Spleen (tissue), 7 donors: ENCODE results near the gene ENPP4.

ENCODE experiments used
- POLR2A ChIP-seq, 3 donors: fragments of 450-650 bp; IDR thresholded peaks; one replicate each; pipeline ENCODE4 v1.5.1; 2017; ENCODE audit warnings: antibody characterized with exemption in 3 of 3, mild to moderate bottlenecking in 1 of 3
- TF ChIP-seq, protein P1 (sequence below), 11 experiments: fragments of 200-600 bp in 7 of 11; fragments of 450-650 bp in 4 of 11; sonication (generic) in 4 of 11; IDR thresholded peaks in 8 of 11; conservative IDR thresholded peaks in 3 of 11; 1 replicate in 7 of 11; 2 replicates in 4 of 11; pipeline versions ENCODE4 v1.4.0 to v1.8.0; 2016 to 2021; ENCODE audit warnings: antibody characterized with exemption in 11 of 11, inconsistent platforms in 4 of 11, mild to moderate bottlenecking in 1 of 11
- donor health status: DM: no; HTN: no; CAD: no; lungs with moderate emphysema.
- donor health status: DM: no; HTN: no; CAD: no.
- donor health status: DM: no; HTN: no; CAD: no.

DNA sequence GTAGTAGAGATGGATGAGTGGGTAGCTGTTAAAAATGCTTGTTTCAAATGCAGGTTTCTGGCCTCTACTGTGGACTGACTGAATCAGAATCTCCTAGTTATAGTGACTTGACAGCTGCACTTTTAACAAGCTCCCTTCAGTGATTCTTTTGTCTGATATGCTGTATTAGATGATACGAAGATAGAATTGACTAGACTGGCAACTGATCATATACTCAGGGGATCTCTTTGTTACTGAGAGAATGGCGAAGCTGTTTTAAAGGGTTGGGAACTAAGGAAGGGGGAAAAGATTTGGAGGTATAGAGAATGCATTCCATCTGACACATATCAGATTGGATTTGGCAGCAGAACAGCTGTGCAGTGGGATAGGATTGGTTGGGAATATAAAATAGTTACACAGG is 7.0 kb downstream of the ENPP4 start:
- TF ChIP-seq, protein P1, sequence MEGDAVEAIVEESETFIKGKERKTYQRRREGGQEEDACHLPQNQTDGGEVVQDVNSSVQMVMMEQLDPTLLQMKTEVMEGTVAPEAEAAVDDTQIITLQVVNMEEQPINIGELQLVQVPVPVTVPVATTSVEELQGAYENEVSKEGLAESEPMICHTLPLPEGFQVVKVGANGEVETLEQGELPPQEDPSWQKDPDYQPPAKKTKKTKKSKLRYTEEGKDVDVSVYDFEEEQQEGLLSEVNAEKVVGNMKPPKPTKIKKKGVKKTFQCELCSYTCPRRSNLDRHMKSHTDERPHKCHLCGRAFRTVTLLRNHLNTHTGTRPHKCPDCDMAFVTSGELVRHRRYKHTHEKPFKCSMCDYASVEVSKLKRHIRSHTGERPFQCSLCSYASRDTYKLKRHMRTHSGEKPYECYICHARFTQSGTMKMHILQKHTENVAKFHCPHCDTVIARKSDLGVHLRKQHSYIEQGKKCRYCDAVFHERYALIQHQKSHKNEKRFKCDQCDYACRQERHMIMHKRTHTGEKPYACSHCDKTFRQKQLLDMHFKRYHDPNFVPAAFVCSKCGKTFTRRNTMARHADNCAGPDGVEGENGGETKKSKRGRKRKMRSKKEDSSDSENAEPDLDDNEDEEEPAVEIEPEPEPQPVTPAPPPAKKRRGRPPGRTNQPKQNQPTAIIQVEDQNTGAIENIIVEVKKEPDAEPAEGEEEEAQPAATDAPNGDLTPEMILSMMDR (IDR thresholded peaks at IDR 0.05 in 8 of 11, conservative IDR thresholded peaks at IDR 0.05 in 3 of 11), result no peak
- TF ChIP-seq POLR2A (IDR thresholded peaks at IDR 0.05), result no peak
